Muscle of leg (tissue), 11 donors: Measurements from ENCODE around the gene NRIP2. TPM values are rescaled to one million over a fixed set of nuclear protein-coding genes. Genes with fewer than 3 reads are reported as not detected.

Source experiments
- DNase-seq: peaks from one replicate; pipeline ENCODE4 v3.0.0; 2013
- H3K27ac ChIP-seq: one replicate; pipeline ENCODE4 v1.5.1; 2013; ENCODE audit warnings: mild to moderate bottlenecking, low read length, control low read depth
- H3K27me3 ChIP-seq: one replicate; pipeline ENCODE4 v1.6.1; 2013; ENCODE audit warnings: low read length; ENCODE audit not compliant: control insufficient read depth, insufficient read depth
- H3K36me3 ChIP-seq: one replicate; pipeline ENCODE4 v1.6.1; 2013; ENCODE audit warnings: low read length; ENCODE audit not compliant: control insufficient read depth, insufficient read depth
- H3K4me1 ChIP-seq: one replicate; pipeline ENCODE4 v1.6.1; 2013; ENCODE audit warnings: low read length; ENCODE audit not compliant: control insufficient read depth, insufficient read depth
- H3K4me3 ChIP-seq: one replicate; pipeline ENCODE4 v1.5.1; 2013; ENCODE audit warnings: low read length, control low read depth
- H3K9me3 ChIP-seq: replicated peaks from 2 replicates; pipeline ENCODE4 v1.6.1; 2013; ENCODE audit warnings: low read depth, low read length; ENCODE audit not compliant: control insufficient read depth
- WGBS: methylation state at CpG from one replicate; pipeline ENCODE4 v1.1.5; 2013; ENCODE audit warnings: missing lambda C conversion rate; ENCODE audit not compliant: insufficient coverage; 5-methylcytosine and 5-hydroxymethylcytosine counted together
- polyA plus RNA-seq, 8 donors: library from polyadenylated mRNA; unstranded; fragments of 120-200 nt; gene quantifications; one replicate each; pipeline versions ENCODE4 v1.2.1 to v1.2.3, GENCODE V29; 2013; ENCODE audit warnings: inconsistent platforms in 1 of 8, low replicate concordance in 1 of 8; ENCODE audit not compliant: insufficient read length in 8 of 8, insufficient read depth in 1 of 8
- total RNA-seq: library from RNA; stranded (reverse); fragments of 120-200 nt; gene quantifications from one replicate; pipeline ENCODE4 v1.2.4, GENCODE V29; 2013

NRIP2 gene
- total and polyA plus RNA-seq, 9 donors: 2.3 to 6.6 (median 5.7) TPM

DNA sequence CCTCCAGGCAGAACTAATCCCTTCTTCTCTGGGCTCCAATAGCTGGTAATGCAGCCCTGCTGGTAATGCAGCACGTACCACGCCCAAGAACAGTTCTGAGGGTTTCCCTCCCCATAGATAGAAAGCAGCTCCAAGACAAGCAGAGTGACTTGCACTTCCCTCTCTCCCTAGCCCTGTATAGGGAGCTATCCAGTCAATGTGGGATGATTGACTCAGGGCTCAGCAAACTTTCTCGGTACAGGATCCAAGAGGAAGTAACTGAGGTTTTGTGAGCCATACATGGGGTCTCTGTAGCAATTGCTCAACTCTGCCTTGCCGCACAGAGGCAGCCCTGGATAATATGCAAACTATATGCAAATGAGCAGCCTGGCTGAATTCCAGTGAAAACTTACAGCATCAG is 55.6 kb downstream of the NRIP2 start:
- Histone ChIP-seq H3K4me3 (no peak overlapping the region), H3K36me3 (no peaks in the 10 kb centered on the region), H3K4me1 (peaks cover 8% of the 10 kb centered on the region), H3K9me3 (no peaks in the 10 kb centered on the region), H3K27me3 (peaks cover 12% of the 10 kb centered on the region), H3K27ac (no peak overlapping the region)
- WGBS: 42% methylated on average over 2 of the region's 4 CpGs
- no peak for DNase-seq

DNA sequence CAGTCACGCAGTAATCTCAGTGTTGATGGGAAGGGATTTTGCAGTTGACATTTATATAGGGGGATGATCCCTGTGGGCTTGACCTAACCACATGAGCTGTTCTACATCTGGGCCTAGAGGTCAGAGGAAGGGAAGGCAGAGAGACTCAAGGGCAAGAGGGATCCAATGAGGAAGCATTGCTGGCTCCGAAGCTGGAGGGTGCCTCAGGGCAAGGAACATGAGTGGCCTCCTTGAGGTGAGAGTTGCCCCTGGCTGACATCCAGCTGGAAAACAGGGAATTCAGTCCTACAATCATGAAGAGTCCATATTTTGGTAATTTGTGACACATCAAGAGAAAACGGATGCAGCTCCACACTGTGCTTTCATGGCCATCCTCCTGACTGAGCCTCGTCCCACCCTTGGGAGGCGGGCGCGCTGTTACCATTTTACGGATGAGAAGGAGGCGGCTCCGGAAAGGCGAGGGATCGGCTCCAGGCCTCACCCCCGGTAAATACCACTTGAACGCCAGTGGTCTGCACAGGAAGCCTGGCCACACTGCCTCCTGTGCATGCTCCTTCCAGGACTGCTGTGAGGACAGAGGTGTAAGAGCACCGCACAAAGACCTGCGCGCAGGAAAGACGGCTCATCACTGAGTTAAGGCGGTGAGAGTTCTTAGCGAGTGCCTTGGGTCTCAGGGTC is 58.6 kb downstream of the NRIP2 start:
- DNase-seq: no peak

DNA sequence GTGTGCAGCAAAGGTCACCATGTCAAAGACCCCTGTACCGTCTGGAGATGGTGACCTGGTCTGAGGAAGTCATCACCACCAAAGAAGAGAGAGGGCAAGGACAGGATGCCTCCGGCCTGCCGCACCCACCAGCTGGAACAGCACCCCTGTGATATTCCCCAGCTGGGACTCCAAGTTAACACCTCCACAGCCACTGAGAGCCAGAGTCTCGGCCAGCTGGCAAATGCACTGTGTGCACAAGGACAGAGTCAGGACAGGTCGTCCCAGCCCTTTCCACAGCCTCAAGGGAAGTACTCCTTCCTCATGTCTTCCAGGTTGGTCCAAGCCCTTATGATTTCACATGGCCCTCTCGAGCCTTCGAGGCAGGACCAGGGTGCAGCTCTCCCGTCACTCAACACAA is 59.4 kb downstream of the NRIP2 start:
- no peak overlapping the region for H3K4me3 ChIP-seq
- DNase-seq: no peak
- no peaks in the 10 kb centered on the region for H3K9me3 ChIP-seq
- no peaks in the 10 kb centered on the region for H3K36me3 ChIP-seq
- H3K27ac ChIP-seq: no peak overlapping the region
- 71% methylated on average over 7 of the region's 8 CpGs for WGBS
- H3K4me1 ChIP-seq: peaks cover 4% of the 10 kb centered on the region
- H3K27me3 ChIP-seq: peaks cover 2% of the 10 kb centered on the region

More for the DNA sequence above, 58.6 kb downstream of the NRIP2 start:
- 73% methylated on average over 17 of the region's 20 CpGs for WGBS
- Histone ChIP-seq H3K27ac (no peak overlapping the region), H3K27me3 (peaks cover 2% of the 10 kb centered on the region), H3K9me3 (no peaks in the 10 kb centered on the region), H3K4me1 (peaks cover 4% of the 10 kb centered on the region), H3K36me3 (no peaks in the 10 kb centered on the region), H3K4me3 (no peak overlapping the region)

Other genes with a start within 250 kb of the NRIP2 start
- 25.1 TPM for gene FKBP4, start 40.1 kb downstream of the NRIP2 start, total RNA-seq
- 10 to 100 TPM; 41.6 to 55.8 (median 45.7) TPM for gene FKBP4, start 40.1 kb downstream of the NRIP2 start, polyA plus RNA-seq
- 26.5 TPM for gene ITFG2, start 22.4 kb downstream of the NRIP2 start, total RNA-seq
- 10 to 100 TPM; 25.3 to 38.0 (median 31.9) TPM for gene ITFG2, start 22.4 kb downstream of the NRIP2 start, polyA plus RNA-seq
- not detected for gene TEX52, start 22.0 kb upstream of the NRIP2 start, total RNA-seq
- gene TEX52, start 22.0 kb upstream of the NRIP2 start, polyA plus RNA-seq: 1 to 10 TPM in 3 of 8 donors, under 1 TPM in 5; 0.19 to 1.3 (median 0.58) TPM
- 6.5 TPM for gene FOXM1, start 42.1 kb upstream of the NRIP2 start, total RNA-seq
- gene FOXM1, start 42.1 kb upstream of the NRIP2 start, polyA plus RNA-seq: 10 to 100 TPM; 15.8 to 29.4 (median 22.7) TPM
- 17.8 TPM for gene RHNO1, start 42.2 kb upstream of the NRIP2 start, total RNA-seq
- gene RHNO1, start 42.2 kb upstream of the NRIP2 start, polyA plus RNA-seq: 10 to 100 TPM; 18.3 to 28.3 (median 25.3) TPM
- 21.9 TPM for gene TULP3, start 55.9 kb upstream of the NRIP2 start, total RNA-seq
- 10 to 100 TPM; 20.8 to 31.3 (median 28.4) TPM for gene TULP3, start 55.9 kb upstream of the NRIP2 start, polyA plus RNA-seq
- 35.5 TPM for gene TEAD4, start 124.4 kb upstream of the NRIP2 start, total RNA-seq
- gene TEAD4, start 124.4 kb upstream of the NRIP2 start, polyA plus RNA-seq: 100 to 1,000 TPM in 2 of 8 donors, 10 to 100 TPM in 6; 73.8 to 103 (median 87.2) TPM
- 56.6 TPM for gene TSPAN9, start 242.3 kb upstream of the NRIP2 start, total RNA-seq
- gene TSPAN9, start 242.3 kb upstream of the NRIP2 start, polyA plus RNA-seq: 100 to 1,000 TPM in 7 of 8 donors, 10 to 100 TPM in 1; 92.7 to 142 (median 118) TPM